Stimulated activated CD8-positive, alpha-beta memory T cell treated with anti-CD3 and anti-CD28 coated beads, Interleukin-12 subunit alpha, Interleukin-12 subunit beta, amount 100 ng/mL, for 24 hours (primary cell): Measurements from ENCODE around the gene TMEM164.

Experiments
- DNase-seq: peaks from one replicate; pipeline ENCODE4 v3.0.0-alpha.2; 2020; ENCODE audit errors: extremely low read depth

TMEM164 gene

GRCh38 chrX:110167952-110168451 lies 165.1 kb downstream of the TMEM164 start:
- DNase-seq = no peak

GRCh38 chrX:110168585-110168984 lies 165.7 kb downstream of the TMEM164 start:
- DNase-seq = no peak

- DNase-seq = no peak
These were observed 167.1 kb downstream of the TMEM164 start for GRCh38 chrX:110170029-110170428.

- no peak for DNase-seq
These were observed 168.5 kb downstream of the TMEM164 start for GRCh38 chrX:110171442-110171841.

- no peak for DNase-seq
These were observed 169.3 kb downstream of the TMEM164 start for GRCh38 chrX:110172215-110172614.

DNA sequence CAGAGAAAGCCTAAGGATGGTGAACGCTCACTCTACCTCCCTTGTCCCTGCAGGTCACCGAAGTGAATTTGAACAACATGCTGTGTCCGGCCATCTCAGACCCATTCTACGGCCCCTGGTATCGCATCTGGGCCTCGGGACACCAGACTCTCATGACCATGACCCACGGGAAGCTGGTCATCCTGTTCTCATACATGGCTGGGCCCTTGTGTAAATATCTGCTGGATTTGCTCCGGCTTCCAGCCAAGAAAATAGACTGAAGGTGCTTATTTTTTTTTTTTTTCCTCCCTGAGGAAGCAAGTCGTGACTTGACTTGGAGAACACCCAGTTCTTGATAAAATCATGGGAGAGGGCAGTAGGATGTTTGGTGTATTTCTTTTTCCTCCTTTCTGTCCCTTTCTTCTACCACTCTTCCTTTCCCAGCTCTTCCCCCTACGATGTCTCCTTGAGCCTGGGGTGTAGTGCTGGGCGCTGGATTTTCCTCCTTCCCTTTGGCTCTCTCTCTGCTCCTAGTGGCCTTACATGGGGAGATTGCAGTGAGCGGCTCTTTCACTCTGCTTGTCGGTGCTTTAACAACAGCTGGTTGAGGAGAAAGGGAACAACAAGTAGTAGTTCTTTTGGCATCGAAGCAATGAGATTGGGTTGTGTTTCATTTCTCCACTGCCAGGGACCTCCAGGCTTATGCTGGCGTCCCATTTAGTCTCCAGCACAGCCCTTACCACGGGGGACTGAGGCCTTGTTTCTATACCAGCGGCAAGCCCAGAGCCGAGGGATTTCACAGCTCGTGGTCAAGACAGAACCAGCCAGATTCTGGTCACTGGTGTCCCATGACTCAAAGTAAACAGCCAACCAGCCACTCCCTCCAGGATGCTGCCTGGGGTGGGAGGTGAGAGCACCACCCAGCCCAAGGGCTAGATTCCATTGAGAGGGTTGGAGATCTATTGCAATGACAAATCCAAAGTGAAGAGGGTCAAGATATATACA lies 170.6 kb downstream of the TMEM164 start:
- no peak for DNase-seq

- DNase-seq = no peak
These were observed 172.2 kb downstream of the TMEM164 start for GRCh38 chrX:110175146-110175545.

- no peak for DNase-seq
These were observed 172.8 kb downstream of the TMEM164 start for GRCh38 chrX:110175696-110176095.

- no peak for DNase-seq
These were observed 175.4 kb downstream of the TMEM164 start for GRCh38 chrX:110178179-110178865.

GRCh38 chrX:110180176-110180927 lies 177.4 kb downstream of the TMEM164 start:
- no peak for DNase-seq

DNA sequence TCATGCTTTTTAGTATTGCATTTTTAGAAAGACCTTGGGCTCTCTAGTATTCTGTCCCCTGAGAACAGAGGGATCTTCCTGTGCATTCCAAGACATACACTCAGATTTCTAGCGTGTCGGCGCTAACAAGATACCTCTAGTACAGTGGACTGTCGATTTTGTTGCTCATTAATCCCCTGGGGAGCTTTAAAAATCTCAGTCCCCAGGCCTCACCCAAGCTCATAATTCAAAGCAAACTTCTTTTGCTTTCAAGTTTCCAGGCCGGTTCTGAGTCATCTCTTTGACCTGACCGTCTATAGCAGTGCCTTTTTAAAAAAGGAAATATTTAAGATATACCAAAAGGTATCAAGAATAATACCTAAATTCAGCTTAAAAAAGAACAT lies 178.0 kb downstream of the TMEM164 start:
- no peak for DNase-seq

DNA sequence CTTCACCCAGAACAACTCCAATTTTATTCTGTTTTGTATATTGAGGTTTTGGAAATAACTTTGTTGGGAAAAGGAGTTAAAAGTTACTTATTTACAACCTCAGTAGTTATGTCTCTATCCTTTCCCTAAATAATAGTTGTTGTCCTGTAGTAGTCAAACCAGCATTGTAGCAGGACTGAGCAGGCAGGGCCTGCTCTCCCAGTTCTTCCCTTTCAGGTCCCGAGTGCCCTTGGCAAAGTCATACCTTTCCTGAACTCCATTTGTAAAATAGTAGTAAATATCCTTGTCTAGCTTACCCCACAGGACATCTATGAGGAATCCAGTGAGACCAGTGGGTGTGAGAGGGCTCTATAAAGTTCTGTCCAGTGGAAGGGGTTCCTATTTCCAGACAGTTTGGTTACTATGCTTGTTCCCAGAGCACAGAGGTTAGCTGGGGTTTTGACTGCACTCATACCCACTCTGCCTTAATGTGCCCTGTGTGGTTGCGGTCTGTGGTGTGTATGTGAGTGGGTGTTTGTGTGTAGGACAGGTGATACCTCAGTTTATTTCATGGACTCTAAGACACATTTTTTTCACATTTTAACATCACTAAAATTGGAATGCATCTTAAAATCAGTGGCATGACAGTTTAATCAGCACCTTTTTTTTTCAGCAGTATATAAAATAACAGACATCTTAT lies 178.7 kb downstream of the TMEM164 start:
- no peak for DNase-seq

DNA sequence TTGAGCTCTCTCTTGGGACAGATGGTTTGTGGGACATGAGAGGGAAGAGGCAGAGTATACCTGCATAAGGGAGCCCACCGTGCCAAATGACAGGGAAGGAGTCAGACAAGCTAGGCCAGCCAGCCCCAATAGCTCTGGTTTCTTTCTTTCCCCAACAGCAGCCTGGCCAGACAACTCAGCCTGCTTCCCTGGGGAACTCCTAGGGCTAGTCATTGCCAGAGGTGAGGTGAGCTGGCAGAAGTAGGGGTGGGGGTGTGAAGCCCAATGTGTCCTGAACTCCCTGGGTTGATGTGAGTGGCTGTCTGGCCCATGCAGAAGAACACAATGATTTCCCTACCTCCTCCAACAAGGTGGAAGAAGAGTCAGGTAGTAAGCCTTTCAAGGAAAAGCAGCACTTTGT lies 179.4 kb downstream of the TMEM164 start:
- DNase-seq = no peak

GRCh38 chrX:110182865-110183264 lies 180.0 kb downstream of the TMEM164 start:
- DNase-seq = no peak

DNA sequence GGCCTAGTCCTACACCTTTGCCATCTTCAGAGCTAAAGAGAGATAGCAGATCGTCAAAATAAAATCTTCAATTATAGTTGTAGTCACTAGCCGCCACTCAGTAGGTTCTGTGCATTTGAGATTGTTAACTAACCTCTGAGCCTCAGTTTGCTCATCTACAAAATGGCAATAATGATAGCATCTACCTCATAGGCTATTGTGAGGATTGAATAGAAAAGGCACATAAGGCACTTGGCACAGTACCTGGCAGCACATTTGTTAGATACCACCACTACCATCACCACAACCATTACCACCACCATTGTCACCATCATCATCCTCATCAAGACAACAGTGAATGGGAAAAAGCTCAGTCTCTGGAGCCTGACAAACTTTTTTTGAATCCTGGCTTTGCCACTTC lies 180.4 kb downstream of the TMEM164 start:
- no peak for DNase-seq

- no peak for DNase-seq
These were observed 186.0 kb downstream of the TMEM164 start for GRCh38 chrX:110188701-110189558.

- no peak for DNase-seq
These were observed 189.6 kb downstream of the TMEM164 start for GRCh38 chrX:110192516-110192915.

- no peak for DNase-seq
These were observed 192.1 kb downstream of the TMEM164 start for GRCh38 chrX:110194977-110195376.

GRCh38 chrX:110201799-110202198 lies 198.9 kb downstream of the TMEM164 start:
- DNase-seq = no peak

DNA sequence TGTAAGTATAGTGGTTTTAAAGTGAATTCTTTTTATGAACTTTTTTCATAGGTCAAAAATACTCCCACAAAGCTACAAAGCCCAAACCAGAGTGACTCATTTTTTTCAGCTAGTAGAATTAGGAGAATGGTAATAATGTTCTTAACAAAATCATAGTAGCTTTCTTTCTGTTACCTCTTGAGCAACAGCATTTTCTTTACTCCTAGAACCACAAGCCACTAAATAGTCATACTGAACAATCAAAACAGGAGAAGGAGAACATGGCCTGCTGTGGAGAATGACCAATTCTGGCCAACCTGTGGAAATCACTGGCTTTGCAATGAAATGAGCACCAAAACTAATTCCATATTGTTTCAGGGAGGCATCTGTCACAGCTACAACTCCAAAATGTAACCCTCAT lies 202.1 kb downstream of the TMEM164 start:
- no peak for DNase-seq

DNA sequence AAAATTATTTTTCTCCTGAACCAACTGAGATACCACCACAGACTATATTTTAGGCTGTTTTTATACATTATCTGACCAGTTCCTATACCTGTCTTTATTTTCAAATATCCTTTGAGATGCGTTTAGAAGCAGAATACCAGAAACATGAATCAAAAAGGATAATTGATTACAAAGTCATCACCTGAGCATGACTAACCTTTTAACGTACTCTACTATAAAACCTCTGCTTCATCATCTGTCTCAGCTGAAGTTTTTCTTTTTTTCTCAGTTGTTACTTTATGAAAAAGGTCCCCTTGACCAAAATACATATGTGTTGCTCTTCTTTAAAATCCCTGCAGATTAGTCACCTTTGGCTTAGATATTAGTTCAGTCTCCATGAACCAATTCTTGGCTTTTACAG lies 205.2 kb downstream of the TMEM164 start:
- DNase-seq = no peak
